Endothelial cell (in vitro differentiated cells): Measurements from ENCODE around the gene PACRG. TPM values are rescaled to one million over a fixed set of nuclear protein-coding genes. Genes with fewer than 3 reads are reported as not detected.

Experiments used
- DNase-seq: peaks from one replicate; pipeline ENCODE4 v3.0.0; 2021; ENCODE audit warnings: low spot score
- H3K27ac Mint-ChIP-seq: one replicate; pipeline ENCODE4 v1.8.0; 2021; ENCODE audit warnings: mixed read lengths, inconsistent platforms; ENCODE audit not compliant: unreplicated experiment
- H3K27me3 Mint-ChIP-seq: one replicate; pipeline ENCODE4 v1.8.0; 2021; ENCODE audit warnings: mild to moderate bottlenecking, moderate library complexity, mixed read lengths, inconsistent platforms; ENCODE audit not compliant: unreplicated experiment
- H3K36me3 Mint-ChIP-seq: one replicate; pipeline ENCODE4 v1.8.0; 2021; ENCODE audit warnings: mild to moderate bottlenecking, low read depth, mixed read lengths, inconsistent platforms; ENCODE audit not compliant: unreplicated experiment
- H3K4me1 Mint-ChIP-seq: one replicate; pipeline ENCODE4 v1.8.0; 2021; ENCODE audit warnings: mild to moderate bottlenecking, mixed read lengths, inconsistent platforms; ENCODE audit not compliant: unreplicated experiment
- H3K4me3 Mint-ChIP-seq: one replicate; pipeline ENCODE4 v1.8.0; 2021; ENCODE audit warnings: mild to moderate bottlenecking, mixed read lengths, inconsistent platforms; ENCODE audit not compliant: unreplicated experiment
- H3K9me3 Mint-ChIP-seq: one replicate; pipeline ENCODE4 v1.8.0; 2021; ENCODE audit warnings: mixed read lengths, inconsistent platforms; ENCODE audit not compliant: unreplicated experiment
- total RNA-seq: library from RNA; stranded (reverse); fragmentation: NEBNext Ultra II Directional; extraction: Animal tissue kit (Norgen Biotek cat#: 25700); gene quantifications from one replicate; pipeline ENCODE4 v1.2.1, GENCODE V29; 2021; ENCODE audit not compliant: unreplicated experiment
- TF ChIP-seq, protein P1 (sequence below): fragments of 200-600 bp; sonication (generic); IDR thresholded peaks from one replicate; pipeline ENCODE4 v1.5.0; 2021; ENCODE audit warnings: antibody characterized with exemption; ENCODE audit not compliant: unreplicated experiment

Gene PACRG
- total RNA-seq, 1 donor from 2014 or later: 1.1 TPM

- no peak for DNase-seq
- H3K4me1 Mint-ChIP-seq: peaks cover 3% of the 10 kb centered on the region
- H3K36me3 Mint-ChIP-seq: no peaks in the 10 kb centered on the region
- no peak overlapping the region for H3K27ac Mint-ChIP-seq
- no peak overlapping the region for H3K4me3 Mint-ChIP-seq
- H3K27me3 Mint-ChIP-seq: no peaks in the 10 kb centered on the region
- TF ChIP-seq, protein P1, sequence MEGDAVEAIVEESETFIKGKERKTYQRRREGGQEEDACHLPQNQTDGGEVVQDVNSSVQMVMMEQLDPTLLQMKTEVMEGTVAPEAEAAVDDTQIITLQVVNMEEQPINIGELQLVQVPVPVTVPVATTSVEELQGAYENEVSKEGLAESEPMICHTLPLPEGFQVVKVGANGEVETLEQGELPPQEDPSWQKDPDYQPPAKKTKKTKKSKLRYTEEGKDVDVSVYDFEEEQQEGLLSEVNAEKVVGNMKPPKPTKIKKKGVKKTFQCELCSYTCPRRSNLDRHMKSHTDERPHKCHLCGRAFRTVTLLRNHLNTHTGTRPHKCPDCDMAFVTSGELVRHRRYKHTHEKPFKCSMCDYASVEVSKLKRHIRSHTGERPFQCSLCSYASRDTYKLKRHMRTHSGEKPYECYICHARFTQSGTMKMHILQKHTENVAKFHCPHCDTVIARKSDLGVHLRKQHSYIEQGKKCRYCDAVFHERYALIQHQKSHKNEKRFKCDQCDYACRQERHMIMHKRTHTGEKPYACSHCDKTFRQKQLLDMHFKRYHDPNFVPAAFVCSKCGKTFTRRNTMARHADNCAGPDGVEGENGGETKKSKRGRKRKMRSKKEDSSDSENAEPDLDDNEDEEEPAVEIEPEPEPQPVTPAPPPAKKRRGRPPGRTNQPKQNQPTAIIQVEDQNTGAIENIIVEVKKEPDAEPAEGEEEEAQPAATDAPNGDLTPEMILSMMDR: no peak
- no peaks in the 10 kb centered on the region for H3K9me3 Mint-ChIP-seq
Measured at GRCh38 chr6:162706232-162706631, 21.5 kb upstream of the PACRG start.

- Mint-ChIP-seq H3K4me1 (peaks cover 5% of the 10 kb centered on the region), H3K27ac (no peak overlapping the region), H3K36me3 (no peaks in the 10 kb centered on the region), H3K9me3 (no peaks in the 10 kb centered on the region), H3K4me3 (no peak overlapping the region), H3K27me3 (no peaks in the 10 kb centered on the region)
- TF ChIP-seq, protein P1: no peak
- no peak for DNase-seq
Measured at GRCh38 chr6:162708971-162709370, 18.8 kb upstream of the PACRG start.

DNA sequence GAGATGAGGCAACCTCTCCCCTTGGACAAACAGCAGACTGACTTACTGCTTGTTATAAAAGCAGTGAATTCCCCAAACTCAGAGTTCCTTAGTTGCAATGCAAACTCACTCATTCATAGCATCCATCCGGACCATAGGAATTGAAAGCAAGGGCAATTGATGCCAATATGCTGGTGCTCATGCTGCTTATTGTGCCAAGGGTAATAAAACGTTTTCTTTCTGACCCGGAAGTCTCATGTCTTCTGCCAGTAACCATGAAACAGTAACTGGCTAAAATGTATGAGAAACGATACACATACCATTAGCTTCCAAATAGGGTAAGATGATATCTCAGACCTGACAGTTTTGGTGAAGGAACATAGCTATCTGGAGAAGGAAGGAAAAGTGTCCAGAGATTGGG is 18.3 kb upstream of the PACRG start:
- H3K4me3 Mint-ChIP-seq: no peak overlapping the region
- no peaks in the 10 kb centered on the region for H3K9me3 Mint-ChIP-seq
- H3K4me1 Mint-ChIP-seq: peaks cover 7% of the 10 kb centered on the region
- no peaks in the 10 kb centered on the region for H3K27me3 Mint-ChIP-seq
- H3K36me3 Mint-ChIP-seq: no peaks in the 10 kb centered on the region
- TF ChIP-seq, protein P1: no peak
- no peak for DNase-seq
- H3K27ac Mint-ChIP-seq: no peak overlapping the region

DNA sequence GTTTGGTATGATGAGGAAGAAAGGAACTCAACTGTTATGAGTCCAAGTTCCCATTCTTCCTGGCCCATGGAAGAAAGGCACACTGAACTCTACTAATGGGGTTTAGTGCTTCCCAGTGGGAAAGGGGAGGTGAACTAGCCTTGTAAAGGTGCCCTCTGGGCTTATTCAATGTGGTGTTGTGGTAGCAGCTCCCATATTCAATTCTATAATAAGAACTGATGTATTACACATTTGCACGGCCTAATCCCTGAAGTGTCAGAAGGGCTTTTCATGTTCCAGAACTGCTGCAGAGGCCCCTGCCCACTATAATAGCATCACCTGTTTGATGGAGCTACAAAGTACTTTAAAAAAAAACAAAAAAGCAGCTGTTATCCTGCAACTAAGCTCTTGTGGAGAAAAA is 17.4 kb upstream of the PACRG start:
- TF ChIP-seq, protein P1: no peak
- DNase-seq: no peak
- no peaks in the 10 kb centered on the region for H3K36me3 Mint-ChIP-seq
- H3K27me3 Mint-ChIP-seq: no peaks in the 10 kb centered on the region
- peaks cover 7% of the 10 kb centered on the region for H3K4me1 Mint-ChIP-seq
- H3K9me3 Mint-ChIP-seq: no peaks in the 10 kb centered on the region
- no peak overlapping the region for H3K27ac Mint-ChIP-seq
- H3K4me3 Mint-ChIP-seq: no peak overlapping the region

DNA sequence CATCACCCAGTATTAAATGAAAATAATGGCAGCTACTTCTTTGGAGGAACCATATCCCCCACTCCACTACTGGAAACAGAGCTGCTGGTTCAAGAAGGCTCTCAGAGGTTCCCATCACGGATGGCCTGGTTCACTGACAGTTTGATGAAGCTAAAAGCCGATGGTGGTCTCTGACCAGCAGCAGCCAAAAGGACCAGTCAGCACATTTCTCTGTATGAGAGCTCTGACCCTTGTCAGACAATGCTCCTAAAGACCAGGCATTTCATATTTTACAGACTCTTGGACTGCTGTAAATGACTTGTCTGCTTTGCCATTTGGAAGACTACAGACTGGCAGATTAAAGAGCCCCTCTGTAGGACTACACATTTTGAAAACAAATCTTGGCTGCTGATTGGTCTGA is 16.8 kb upstream of the PACRG start:
- Mint-ChIP-seq H3K4me1 (peaks cover 7% of the 10 kb centered on the region), H3K27me3 (no peaks in the 10 kb centered on the region)

More for the DNA sequence above, 16.8 kb upstream of the PACRG start:
- no peak for DNase-seq
- Mint-ChIP-seq H3K9me3 (no peaks in the 10 kb centered on the region), H3K27ac (no peak overlapping the region), H3K36me3 (no peaks in the 10 kb centered on the region), H3K4me3 (no peak overlapping the region)
- TF ChIP-seq, protein P1: no peak
